GM23338 (cell line): ENCODE results near the gene HOXB6.

ENCODE experiments used
- CREB1 ChIP-seq: fragments of 250-450 bp; sonication (Bioruptor Pico); IDR thresholded peaks from 2 replicates; pipeline ENCODE4 v1.5.0; 2020; ENCODE audit warnings: low read depth, mild to moderate bottlenecking, moderate library complexity
- CTCF ChIP-seq, 2 experiments: fragments of 200-600 bp in 1 of 2; sonication (generic) in 1 of 2; conservative IDR thresholded peaks; 2 replicates each; pipeline versions ENCODE4 v1.5.1 to v1.6.1; 2016 to 2017; ENCODE audit warnings: antibody characterized with exemption in 2 of 2, low read depth in 2 of 2, mild to moderate bottlenecking in 2 of 2, moderate library complexity in 1 of 2
- EZH2 ChIP-seq: fragments of 200-600 bp; sonication (generic); IDR thresholded peaks from one replicate; pipeline ENCODE4 v1.8.0; 2017; ENCODE audit warnings: antibody characterized with exemption, mild to moderate bottlenecking, low read depth; ENCODE audit not compliant: unreplicated experiment
- EZH2phosphoT487 ChIP-seq: fragments of 200-600 bp; sonication (generic); IDR thresholded peaks from one replicate; pipeline ENCODE4 v1.8.1; 2018; ENCODE audit warnings: antibody characterized with exemption; ENCODE audit not compliant: unreplicated experiment
- JUNB ChIP-seq: IDR thresholded peaks from one replicate; pipeline ENCODE4 v1.6.1; 2016; ENCODE audit warnings: antibody characterized with exemption; ENCODE audit not compliant: unreplicated experiment
- POLR2AphosphoS5 ChIP-seq: IDR thresholded peaks from 2 replicates; pipeline ENCODE4 v1.6.1; 2016; ENCODE audit warnings: antibody characterized with exemption, low read depth
- REST ChIP-seq: IDR thresholded peaks from one replicate; pipeline ENCODE4 v1.6.1; 2018; ENCODE audit warnings: antibody characterized with exemption; ENCODE audit not compliant: unreplicated experiment
- ZNF331 ChIP-seq: fragments of 250-450 bp; sonication (Bioruptor Pico); IDR thresholded peaks from 2 replicates; pipeline ENCODE4 v1.5.0; 2020; ENCODE audit warnings: low read depth, mild to moderate bottlenecking, moderate library complexity

DNA sequence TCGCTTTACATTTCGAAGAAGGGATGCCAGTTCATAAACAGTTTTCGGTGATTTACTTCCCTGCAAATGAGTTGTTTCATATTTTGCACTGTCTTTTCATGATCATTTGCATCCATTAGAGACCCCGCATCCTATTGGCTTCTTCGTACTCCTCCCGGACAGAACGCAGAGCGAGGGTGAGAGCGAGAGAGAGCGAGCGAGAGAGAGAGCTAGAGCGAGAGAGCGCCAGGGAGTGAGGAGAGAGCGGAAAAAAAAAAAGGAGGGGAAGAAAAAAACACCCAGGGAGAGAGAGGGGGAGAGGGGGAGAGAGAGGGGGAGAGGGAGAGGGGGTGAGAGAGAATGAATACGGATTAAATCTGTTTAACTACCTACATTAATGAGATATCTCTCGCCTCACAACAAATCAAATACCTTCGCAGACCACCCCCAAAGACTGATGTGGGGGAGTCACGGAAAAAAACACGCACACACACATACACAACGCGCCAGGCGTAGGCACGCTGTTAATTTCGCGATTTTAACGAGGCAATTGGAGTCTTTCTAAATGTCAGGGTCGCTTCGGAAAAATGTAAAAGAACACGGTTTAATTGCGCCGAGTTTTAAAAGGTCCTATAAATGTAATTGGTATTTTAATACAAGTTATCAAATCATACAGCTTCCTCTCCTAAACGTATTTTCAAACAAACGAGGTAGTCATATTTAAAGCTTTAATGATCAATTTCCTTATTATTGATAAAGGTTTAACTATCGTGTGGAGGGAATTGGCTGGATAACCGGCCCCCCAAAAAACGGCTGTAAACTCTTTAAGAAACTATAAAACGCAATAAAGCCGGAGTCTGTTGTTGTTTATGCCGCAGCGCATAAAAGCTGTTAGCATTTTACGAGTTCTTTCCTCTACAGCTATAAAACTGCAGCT lies 10.5 kb upstream of the HOXB6 start, which contains the start of gene HOXB8:
- TF ChIP-seq CTCF (conservative IDR thresholded peaks at IDR 0.05; ENCODE audit: low read depth in 2 of 2), result no peak
- TF ChIP-seq POLR2AphosphoS5, result no peak
- TF ChIP-seq EZH2phosphoT487, result no peak
- TF ChIP-seq CREB1 (CRISPR knock-in tag), result no peak
- peak; percentile 90 for TF ChIP-seq EZH2
- TF ChIP-seq REST, result no peak
- no peak for TF ChIP-seq ZNF331
- no peak for TF ChIP-seq JUNB
